Activated CD4-positive, alpha-beta T cell treated with anti-CD3 and anti-CD28 coated beads for 1 hour (primary cell): ENCODE data around the gene MUL1.
"Not testable (repeated sequence)": the region's sequence is repeated elsewhere in the genome, so short reads cannot be mapped to it uniquely, and the experiment has no call there.

Source experiments
- DNase-seq: peaks from one replicate; pipeline ENCODE4 v3.0.0-alpha.2; 2020

Gene MUL1

GRCh38 chr1:20511518-20512428 is 3.8 kb upstream of the MUL1 start:
- no peak for DNase-seq

GRCh38 chr1:20508411-20508771 is 440 bp upstream of the MUL1 start:
- DNase-seq: no peak

GRCh38 chr1:20507248-20507563 is 745 bp downstream of the MUL1 start:
- DNase-seq: no peak

- DNase-seq: no peak
Measured at GRCh38 chr1:20505488-20505887, 2.5 kb downstream of the MUL1 start.

GRCh38 chr1:20500716-20501115 is 7.2 kb downstream of the MUL1 start:
- no peak for DNase-seq

GRCh38 chr1:20499718-20500117 is 8.2 kb downstream of the MUL1 start:
- no peak for DNase-seq

GRCh38 chr1:20499105-20499504 is 8.8 kb downstream of the MUL1 start:
- no peak for DNase-seq

GRCh38 chr1:20498116-20498515 is 9.8 kb downstream of the MUL1 start:
- DNase-seq: no peak

GRCh38 chr1:20497506-20497905 is 10.4 kb downstream of the MUL1 start:
- no peak for DNase-seq

- not testable (repeated sequence) for DNase-seq
Measured at GRCh38 chr1:20496725-20497383, 11.1 kb downstream of the MUL1 start.

GRCh38 chr1:20496241-20496661 is 11.7 kb downstream of the MUL1 start:
- no peak for DNase-seq

GRCh38 chr1:20495661-20496060 is 12.3 kb downstream of the MUL1 start:
- DNase-seq: no peak

GRCh38 chr1:20494609-20495311 is 13.2 kb downstream of the MUL1 start:
- DNase-seq: no peak

- DNase-seq: peak; percentile 73
Measured at GRCh38 chr1:20493839-20494608, 13.9 kb downstream of the MUL1 start.

- no peak for DNase-seq
Measured at GRCh38 chr1:20493309-20493708, 14.6 kb downstream of the MUL1 start.

GRCh38 chr1:20492751-20493150 is 15.2 kb downstream of the MUL1 start:
- DNase-seq: no peak

- DNase-seq: no peak
Measured at GRCh38 chr1:20491866-20492265, 16.1 kb downstream of the MUL1 start.

- DNase-seq: no peak
Measured at GRCh38 chr1:20491178-20491577, 16.8 kb downstream of the MUL1 start.

- DNase-seq: no peak
Measured at GRCh38 chr1:20487236-20487590, 20.7 kb downstream of the MUL1 start.

- DNase-seq: no peak
Measured at GRCh38 chr1:20486457-20487235, 21.3 kb downstream of the MUL1 start.

- DNase-seq: peak; percentile 46
Measured at GRCh38 chr1:20485527-20486456, 22.2 kb downstream of the MUL1 start, which contains the start of gene CAMK2N1. Gene CAMK2N1 (minus strand): TSS chr1:20486210. CDS start chr1:20485379, 831 bp downstream.
